Panc1 (cell line): ENCODE data around the gene TMEM97.

ENCODE experiments used
- CTCF ChIP-seq: fragments of 450-650 bp; IDR thresholded peaks from 2 replicates; pipeline ENCODE4 v1.5.1; 2017; ENCODE audit warnings: mild to moderate bottlenecking
- POLR2AphosphoS5 ChIP-seq: IDR thresholded peaks from 2 replicates; pipeline ENCODE4 v1.6.1; 2012; ENCODE audit warnings: mild to moderate bottlenecking, low read depth, low read length, moderate library complexity
- TCF7L2 ChIP-seq: IDR thresholded peaks from 2 replicates; pipeline ENCODE4 v1.6.1; 2011; ENCODE audit warnings: mild to moderate bottlenecking, low read depth, low read length, inconsistent platforms
- TF ChIP-seq, protein P1 (sequence below), 2 experiments: IDR thresholded peaks; 2 replicates each; pipeline ENCODE4 v1.6.1; 2011 to 2012; ENCODE audit warnings: low read depth in 2 of 2, control low read depth in 1 of 2, low read length in 1 of 2, mild to moderate bottlenecking in 1 of 2, moderate library complexity in 1 of 2; ENCODE audit not compliant: insufficient read depth in 1 of 2

DNA sequence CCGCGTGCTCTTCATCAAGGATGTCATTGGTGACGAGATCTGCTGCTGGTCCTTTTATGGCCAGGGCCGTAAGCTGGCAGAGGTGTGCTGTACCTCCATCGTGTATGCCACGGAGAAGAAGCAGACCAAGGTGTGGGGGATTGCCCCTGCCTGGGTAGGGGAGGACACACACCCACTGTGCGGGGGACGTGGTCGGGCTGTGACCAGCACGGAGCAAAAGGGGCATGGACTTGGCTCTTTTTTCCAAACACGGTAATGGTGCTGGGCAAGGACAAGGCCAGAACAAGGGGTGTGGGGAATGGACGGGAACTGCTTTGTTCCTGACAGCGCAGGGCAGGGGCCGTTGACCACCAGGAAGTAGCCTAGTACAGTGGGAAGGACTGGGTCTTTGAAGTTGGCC is 23.3 kb downstream of the TMEM97 start:
- TF ChIP-seq, protein P1, sequence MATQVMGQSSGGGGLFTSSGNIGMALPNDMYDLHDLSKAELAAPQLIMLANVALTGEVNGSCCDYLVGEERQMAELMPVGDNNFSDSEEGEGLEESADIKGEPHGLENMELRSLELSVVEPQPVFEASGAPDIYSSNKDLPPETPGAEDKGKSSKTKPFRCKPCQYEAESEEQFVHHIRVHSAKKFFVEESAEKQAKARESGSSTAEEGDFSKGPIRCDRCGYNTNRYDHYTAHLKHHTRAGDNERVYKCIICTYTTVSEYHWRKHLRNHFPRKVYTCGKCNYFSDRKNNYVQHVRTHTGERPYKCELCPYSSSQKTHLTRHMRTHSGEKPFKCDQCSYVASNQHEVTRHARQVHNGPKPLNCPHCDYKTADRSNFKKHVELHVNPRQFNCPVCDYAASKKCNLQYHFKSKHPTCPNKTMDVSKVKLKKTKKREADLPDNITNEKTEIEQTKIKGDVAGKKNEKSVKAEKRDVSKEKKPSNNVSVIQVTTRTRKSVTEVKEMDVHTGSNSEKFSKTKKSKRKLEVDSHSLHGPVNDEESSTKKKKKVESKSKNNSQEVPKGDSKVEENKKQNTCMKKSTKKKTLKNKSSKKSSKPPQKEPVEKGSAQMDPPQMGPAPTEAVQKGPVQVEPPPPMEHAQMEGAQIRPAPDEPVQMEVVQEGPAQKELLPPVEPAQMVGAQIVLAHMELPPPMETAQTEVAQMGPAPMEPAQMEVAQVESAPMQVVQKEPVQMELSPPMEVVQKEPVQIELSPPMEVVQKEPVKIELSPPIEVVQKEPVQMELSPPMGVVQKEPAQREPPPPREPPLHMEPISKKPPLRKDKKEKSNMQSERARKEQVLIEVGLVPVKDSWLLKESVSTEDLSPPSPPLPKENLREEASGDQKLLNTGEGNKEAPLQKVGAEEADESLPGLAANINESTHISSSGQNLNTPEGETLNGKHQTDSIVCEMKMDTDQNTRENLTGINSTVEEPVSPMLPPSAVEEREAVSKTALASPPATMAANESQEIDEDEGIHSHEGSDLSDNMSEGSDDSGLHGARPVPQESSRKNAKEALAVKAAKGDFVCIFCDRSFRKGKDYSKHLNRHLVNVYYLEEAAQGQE (IDR thresholded peaks at IDR 0.05; ENCODE audit: insufficient read depth in 1 of 2, low read depth in 2 of 2, low read length in 1 of 2) = no peak
- TF ChIP-seq TCF7L2 = no peak
- no peak for TF ChIP-seq CTCF
- TF ChIP-seq POLR2AphosphoS5 = no peak
